Lower leg skin (tissue), 3 donors: Measurements from ENCODE around the gene TRIM6.

Source experiments
- POLR2A ChIP-seq, 2 donors: fragments of 450-650 bp; IDR thresholded peaks; one replicate each; pipeline ENCODE4 v1.6.1; 2016 to 2017; ENCODE audit warnings: antibody characterized with exemption in 2 of 2, mild to moderate bottlenecking in 1 of 2, moderate library complexity in 1 of 2
- TF ChIP-seq, protein P1 (sequence below), 3 donors: fragments of 450-650 bp; IDR thresholded peaks; one replicate each; pipeline ENCODE4 v1.5.1; 2016; ENCODE audit warnings: antibody characterized with exemption in 3 of 3, mild to moderate bottlenecking in 3 of 3, moderate library complexity in 2 of 3

DNA sequence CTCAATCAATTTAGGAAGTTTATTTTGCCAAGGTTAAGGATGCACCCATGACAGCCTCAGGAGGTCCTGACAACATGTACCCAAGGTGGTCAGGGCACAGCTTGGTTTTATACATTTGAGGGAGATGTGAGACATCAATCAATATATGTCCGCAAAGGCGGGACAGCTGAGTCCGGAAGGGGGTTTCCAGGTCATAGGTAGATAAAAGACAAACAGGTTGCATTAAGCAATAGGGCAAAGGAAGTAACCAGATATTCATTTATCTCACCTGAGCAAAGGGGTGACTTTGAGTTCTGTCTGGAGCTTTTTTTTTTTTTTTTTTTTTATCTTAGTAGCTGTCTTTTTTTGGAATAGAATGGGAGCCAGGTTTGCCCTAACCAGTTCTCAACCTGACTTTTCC lies 26.4 kb downstream of the TRIM6 start:
- TF ChIP-seq, protein P1, sequence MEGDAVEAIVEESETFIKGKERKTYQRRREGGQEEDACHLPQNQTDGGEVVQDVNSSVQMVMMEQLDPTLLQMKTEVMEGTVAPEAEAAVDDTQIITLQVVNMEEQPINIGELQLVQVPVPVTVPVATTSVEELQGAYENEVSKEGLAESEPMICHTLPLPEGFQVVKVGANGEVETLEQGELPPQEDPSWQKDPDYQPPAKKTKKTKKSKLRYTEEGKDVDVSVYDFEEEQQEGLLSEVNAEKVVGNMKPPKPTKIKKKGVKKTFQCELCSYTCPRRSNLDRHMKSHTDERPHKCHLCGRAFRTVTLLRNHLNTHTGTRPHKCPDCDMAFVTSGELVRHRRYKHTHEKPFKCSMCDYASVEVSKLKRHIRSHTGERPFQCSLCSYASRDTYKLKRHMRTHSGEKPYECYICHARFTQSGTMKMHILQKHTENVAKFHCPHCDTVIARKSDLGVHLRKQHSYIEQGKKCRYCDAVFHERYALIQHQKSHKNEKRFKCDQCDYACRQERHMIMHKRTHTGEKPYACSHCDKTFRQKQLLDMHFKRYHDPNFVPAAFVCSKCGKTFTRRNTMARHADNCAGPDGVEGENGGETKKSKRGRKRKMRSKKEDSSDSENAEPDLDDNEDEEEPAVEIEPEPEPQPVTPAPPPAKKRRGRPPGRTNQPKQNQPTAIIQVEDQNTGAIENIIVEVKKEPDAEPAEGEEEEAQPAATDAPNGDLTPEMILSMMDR (IDR thresholded peaks at IDR 0.05) = no peak
- no peak for TF ChIP-seq POLR2A (IDR thresholded peaks at IDR 0.05)
